MM.1S (cell line): Measurements from ENCODE around the gene PIGB.
"Not testable (repeated sequence)": the region's sequence is repeated elsewhere in the genome, so short reads cannot be mapped to it uniquely, and the experiment has no call there.

Experiments used
- DNase-seq: peaks from one replicate; pipeline ENCODE4 v3.0.0-alpha.2; 2015
- H2AFZ ChIP-seq: fragments of 300-600 bp; sonication (generic); 2 replicates; pipeline ENCODE4 v1.6.0; 2016; ENCODE audit warnings: antibody characterized with exemption, low read length
- H3F3A ChIP-seq: fragments of 300-600 bp; sonication (generic); 2 replicates; pipeline ENCODE4 v1.6.1; 2016; ENCODE audit warnings: mild to moderate bottlenecking, antibody characterized with exemption, low read length, moderate library complexity, mixed read lengths; ENCODE audit not compliant: insufficient read depth
- H3K27ac ChIP-seq: fragments of 300-600 bp; sonication (generic); 2 replicates; pipeline ENCODE4 v1.5.1; 2016; ENCODE audit warnings: mild to moderate bottlenecking, low read length
- H3K27me3 ChIP-seq: fragments of 300-600 bp; sonication (generic); replicated peaks from 2 replicates; pipeline ENCODE4 v1.6.0; 2016; ENCODE audit warnings: low read length; ENCODE audit not compliant: insufficient read depth
- H3K36me3 ChIP-seq: fragments of 300-600 bp; sonication (generic); replicated peaks from 2 replicates; pipeline ENCODE4 v1.6.1; 2016; ENCODE audit warnings: mild to moderate bottlenecking, low read length, mixed read lengths; ENCODE audit not compliant: insufficient read depth
- H3K4me1 ChIP-seq: fragments of 300-600 bp; sonication (generic); 2 replicates; pipeline ENCODE4 v1.6.1; 2016; ENCODE audit warnings: low read length, mixed read lengths
- H3K4me2 ChIP-seq: fragments of 300-600 bp; sonication (generic); 2 replicates; pipeline ENCODE4 v1.6.0; 2016; ENCODE audit warnings: low read depth, low read length
- H3K4me3 ChIP-seq: fragments of 300-600 bp; sonication (generic); 2 replicates; pipeline ENCODE4 v1.5.1; 2016; ENCODE audit warnings: low read length, mixed read lengths
- H3K79me2 ChIP-seq: fragments of 300-600 bp; sonication (generic); 2 replicates; pipeline ENCODE4 v1.6.1; 2016; ENCODE audit warnings: mixed run types, low read length, mixed read lengths
- H3K9ac ChIP-seq: fragments of 300-600 bp; sonication (generic); 2 replicates; pipeline ENCODE4 v1.6.1; 2016; ENCODE audit warnings: low read length, mixed read lengths
- H3K9me2 ChIP-seq: fragments of 300-600 bp; sonication (generic); replicated peaks from 2 replicates; pipeline ENCODE4 v1.6.1; 2016; ENCODE audit warnings: mild to moderate bottlenecking, low read length, mixed read lengths; ENCODE audit not compliant: insufficient read depth
- H3K9me3 ChIP-seq: fragments of 300-600 bp; sonication (generic); replicated peaks from 2 replicates; pipeline ENCODE4 v1.6.1; 2016; ENCODE audit warnings: mild to moderate bottlenecking, low read length, mixed read lengths; ENCODE audit not compliant: insufficient read depth
- H4K20me1 ChIP-seq: fragments of 300-600 bp; sonication (generic); 2 replicates; pipeline ENCODE4 v1.6.1; 2016; ENCODE audit warnings: mild to moderate bottlenecking, low read length, moderate library complexity, mixed read lengths; ENCODE audit not compliant: insufficient read depth
- CTCF ChIP-seq: fragments of 300-600 bp; sonication (generic); IDR thresholded peaks from 2 replicates; pipeline ENCODE4 v1.5.1; 2016; ENCODE audit warnings: antibody characterized with exemption, low read length, mixed read lengths
- EZH2 ChIP-seq: fragments of 300-600 bp; sonication (generic); optimal IDR thresholded peaks from 2 replicates; pipeline ENCODE3; 2017; ENCODE audit warnings: low read depth, mild to moderate bottlenecking, antibody characterized with exemption, low read length, mixed read lengths
- EZH2phosphoT487 ChIP-seq: fragments of 300-600 bp; sonication (generic); IDR thresholded peaks from 2 replicates; pipeline ENCODE4 v1.6.1; 2018; ENCODE audit warnings: antibody characterized with exemption, low read length

PIGB gene

GRCh38 chr15:55398243-55398642, 79.2 kb downstream of the PIGB start:
- peaks cover 12% of the 10 kb centered on the region for H3K4me1 ChIP-seq
- H3K9ac ChIP-seq: no peak overlapping the region
- H2AFZ ChIP-seq: no peak overlapping the region
- H3F3A ChIP-seq: peaks cover 10% of the 10 kb centered on the region
- no peaks in the 10 kb centered on the region for H3K27me3 ChIP-seq
- H4K20me1 ChIP-seq: no peaks in the 10 kb centered on the region
- no peak overlapping the region for H3K4me3 ChIP-seq
- no peaks in the 10 kb centered on the region for H3K9me2 ChIP-seq
- no peak for TF ChIP-seq EZH2phosphoT487
- TF ChIP-seq CTCF: no peak
- TF ChIP-seq EZH2: no peak
- no peaks in the 10 kb centered on the region for H3K36me3 ChIP-seq
- no peaks in the 10 kb centered on the region for H3K9me3 ChIP-seq
- no peak overlapping the region for H3K4me2 ChIP-seq
- DNase-seq: no peak
- H3K79me2 ChIP-seq: peaks cover 94% of the 10 kb centered on the region
- H3K27ac ChIP-seq: no peak overlapping the region

GRCh38 chr15:55400050-55400449, 81.0 kb downstream of the PIGB start:
- not testable (repeated sequence) for H4K20me1 ChIP-seq, H3K9me3 ChIP-seq, H3K36me3 ChIP-seq, H3K4me2 ChIP-seq, H3K27me3 ChIP-seq, H3K4me3 ChIP-seq, H3K9ac ChIP-seq, H3K9me2 ChIP-seq, H3K27ac ChIP-seq, H2AFZ ChIP-seq, DNase-seq
- H3K79me2 ChIP-seq: peaks cover 89% of the 10 kb centered on the region
- H3F3A ChIP-seq: peaks cover 27% of the 10 kb centered on the region
- peaks cover 26% of the 10 kb centered on the region for H3K4me1 ChIP-seq

DNA sequence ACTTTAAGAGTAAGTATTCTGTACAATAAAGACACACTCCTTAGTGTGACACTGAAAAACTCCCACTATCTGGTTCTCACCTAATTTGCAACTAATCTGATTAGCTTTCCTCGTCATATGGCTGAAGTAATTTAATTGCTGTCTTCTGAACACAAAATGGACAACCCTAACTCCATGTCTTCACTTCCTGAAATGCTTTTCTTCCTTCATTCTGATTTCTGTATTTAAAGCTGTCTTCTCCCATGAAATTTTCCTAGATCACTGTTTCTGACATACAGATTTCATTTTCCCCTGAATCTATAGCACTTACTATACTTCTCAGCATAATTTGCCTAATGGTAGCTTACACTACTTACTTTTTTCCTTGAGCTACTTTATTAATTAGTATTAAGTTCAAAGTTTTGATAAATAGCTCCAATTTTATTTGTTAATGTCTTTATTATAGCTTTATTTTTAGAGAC, 82.8 kb downstream of the PIGB start:
- H3K79me2 ChIP-seq: peaks cover 90% of the 10 kb centered on the region
- peaks cover 31% of the 10 kb centered on the region for H3F3A ChIP-seq
- H3K4me2 ChIP-seq: peak overlapping the region; percentile 74; the same call in 1 of the 2 replicates
- peaks cover 36% of the 10 kb centered on the region for H3K4me1 ChIP-seq
- no peaks in the 10 kb centered on the region for H4K20me1 ChIP-seq
- no peaks in the 10 kb centered on the region for H3K9me3 ChIP-seq
- peak overlapping the region; percentile 92; the same call in 1 of the 2 replicates for H3K27ac ChIP-seq
- H3K9me2 ChIP-seq: no peaks in the 10 kb centered on the region
- no peak overlapping the region for H2AFZ ChIP-seq
- TF ChIP-seq EZH2: no peak
- TF ChIP-seq CTCF: no peak
- TF ChIP-seq EZH2phosphoT487: no peak
- DNase-seq: no peak
- no peaks in the 10 kb centered on the region for H3K36me3 ChIP-seq
- no peaks in the 10 kb centered on the region for H3K27me3 ChIP-seq
- H3K9ac ChIP-seq: no peak overlapping the region
- no peak overlapping the region for H3K4me3 ChIP-seq

GRCh38 chr15:55402707-55403106, 83.7 kb downstream of the PIGB start:
- Histone ChIP-seq H3K27ac (peak overlapping the region; percentile 92), H3K36me3 (no peaks in the 10 kb centered on the region), H3K79me2 (peaks cover 89% of the 10 kb centered on the region), H3K4me2 (peak overlapping the region; percentile 74), H3K9ac (peak overlapping the region; percentile 58), H3K9me2 (no peaks in the 10 kb centered on the region), H3F3A (peaks cover 37% of the 10 kb centered on the region), H3K4me1 (peaks cover 36% of the 10 kb centered on the region), H3K27me3 (no peaks in the 10 kb centered on the region), H3K4me3 (peak overlapping the region; percentile 39), H3K9me3 (no peaks in the 10 kb centered on the region), H2AFZ (no peak overlapping the region), H4K20me1 (no peaks in the 10 kb centered on the region)
- peak; percentile 72 for DNase-seq
- TF ChIP-seq EZH2phosphoT487 (no peak), EZH2 (no peak)
